ENCODE data around the gene WDR37.
"Not testable (repeated sequence)": the region's sequence is repeated elsewhere in the genome, so short reads cannot be mapped to it uniquely, and the experiment has no call there.

The WDR37 gene

GRCh38 chr10:1153251-1153763 lies 97.1 kb downstream of the WDR37 start:
- ATAC-seq: no peak
- DNase-seq: no peak

- ATAC-seq: no peak
- DNase-seq: no peak
Measured at GRCh38 chr10:1153805-1154351, 97.7 kb downstream of the WDR37 start.

GRCh38 chr10:1154531-1155295 lies 98.5 kb downstream of the WDR37 start:
- ATAC-seq (no peak), DNase-seq (no peak)

- ATAC-seq: no peak
Measured at GRCh38 chr10:1155791-1156615, 99.8 kb downstream of the WDR37 start.

GRCh38 chr10:1156616-1156886 lies 100.4 kb downstream of the WDR37 start:
- DNase-seq (no peak), ATAC-seq (no peak)

More at GRCh38 chr10:1155791-1156615, 99.8 kb downstream of the WDR37 start:
- no peak for DNase-seq

GRCh38 chr10:1156921-1157614 lies 100.9 kb downstream of the WDR37 start:
- no peak for ATAC-seq
- DNase-seq: no peak

GRCh38 chr10:1157615-1157933 lies 101.4 kb downstream of the WDR37 start:
- DNase-seq (no peak), ATAC-seq (no peak)

- no peak for DNase-seq
- ATAC-seq: no peak
Measured at GRCh38 chr10:1158066-1158465, 101.9 kb downstream of the WDR37 start.

GRCh38 chr10:1158536-1158935 lies 102.4 kb downstream of the WDR37 start:
- not testable (repeated sequence) for ATAC-seq, DNase-seq

- ATAC-seq (no peak), DNase-seq (no peak)
Measured at GRCh38 chr10:1159131-1160061, 103.2 kb downstream of the WDR37 start.

- DNase-seq (no peak), ATAC-seq (no peak)
Measured at GRCh38 chr10:1160561-1161314, 104.6 kb downstream of the WDR37 start.

GRCh38 chr10:1161315-1161673 lies 105.1 kb downstream of the WDR37 start:
- DNase-seq, ATAC-seq: not testable (repeated sequence)

GRCh38 chr10:1162481-1163203 lies 106.5 kb downstream of the WDR37 start:
- ATAC-seq: no peak
- DNase-seq: no peak

- DNase-seq (no peak), ATAC-seq (no peak)
Measured at GRCh38 chr10:1163204-1163660, 107.0 kb downstream of the WDR37 start.

GRCh38 chr10:1163831-1164230 lies 107.6 kb downstream of the WDR37 start:
- DNase-seq (no peak), ATAC-seq (no peak)

- DNase-seq (no peak), ATAC-seq (no peak)
Measured at GRCh38 chr10:1166101-1166827, 110.1 kb downstream of the WDR37 start.

GRCh38 chr10:1166828-1167275 lies 110.7 kb downstream of the WDR37 start:
- no peak for ATAC-seq
- DNase-seq: no peak

- ATAC-seq (no peak), DNase-seq (no peak)
Measured at GRCh38 chr10:1168763-1169162, 112.6 kb downstream of the WDR37 start.

- ATAC-seq (no peak), DNase-seq (no peak)
Measured at GRCh38 chr10:1169186-1169885, 113.2 kb downstream of the WDR37 start.
